Heart right ventricle (tissue), 16 donors: ENCODE results near the gene MEGF11. TPM values are rescaled to one million over a fixed set of nuclear protein-coding genes. Genes with fewer than 3 reads are reported as not detected.

Experiments used
- ATAC-seq, 8 donors: fragments of 200-7000 bp; cut with Tn5 transposase; one replicate each; pipeline ENCODE4 v1.9.1; 2020; ENCODE audit warnings: mild to moderate bottlenecking in 8 of 8, moderate library complexity in 8 of 8, moderate number of reproducible peaks in 1 of 8
- DNase-seq, 2 donors: peaks; one replicate each; pipeline ENCODE4 v3.0.0-alpha.2; 2020
- H3K27ac ChIP-seq, 10 donors: fragments of 200-600 bp; sonication (generic) in 2 of 10; one replicate each; pipeline versions ENCODE4 v1.5.0 to v1.8.0; 2020 to 2022; ENCODE audit warnings: mild to moderate bottlenecking in 3 of 10
- H3K27me3 ChIP-seq, 7 donors: fragments of 200-600 bp; one replicate each; pipeline ENCODE4 v1.8.0; 2021 to 2022; ENCODE audit warnings: mild to moderate bottlenecking in 2 of 7
- H3K36me3 ChIP-seq, 9 donors: fragments of 200-600 bp; sonication (generic) in 1 of 9; one replicate each; pipeline versions ENCODE4 v1.5.0 to v1.8.0; 2020 to 2022; ENCODE audit warnings: mild to moderate bottlenecking in 2 of 9
- H3K4me1 ChIP-seq, 9 donors: fragments of 200-600 bp; sonication (generic) in 1 of 9; one replicate each; pipeline versions ENCODE4 v1.5.0 to v1.8.0; 2020 to 2022; ENCODE audit warnings: mild to moderate bottlenecking in 4 of 9
- H3K4me3 ChIP-seq, 10 donors: fragments of 200-600 bp; sonication (generic) in 2 of 10; one replicate each; pipeline versions ENCODE4 v1.5.0 to v1.8.0; 2020 to 2022; ENCODE audit warnings: mild to moderate bottlenecking in 7 of 10, moderate library complexity in 2 of 10
- H3K9me3 ChIP-seq, 11 donors: fragments of 200-600 bp in 10 of 11; sonication (generic) in 2 of 11; one replicate each; pipeline versions ENCODE4 v1.5.0 to v1.8.0; 2013 to 2022; ENCODE audit warnings: mild to moderate bottlenecking in 2 of 11, control low read depth in 1 of 11, moderate library complexity in 1 of 11
- WGBS, 2 donors: extraction: QIAGEN DNeasy Blood & Tissue Kit; methylation state at CpG; one replicate each; pipeline ENCODE4 v1.1.7; 2013; ENCODE audit warnings: inconsistent platforms in 1 of 2; 5-methylcytosine and 5-hydroxymethylcytosine counted together
- intact Hi-C, 10 donors: fragments of 100-400 bp; cut with DNase I; formaldehyde crosslinking; loops; one replicate each; pipeline versions ENCODE4 v1.11.1 to v1.14.2; 2022
- polyA plus RNA-seq, 2 donors: library from polyadenylated mRNA; stranded (reverse); fragments of 200-250 nt; gene quantifications; one replicate each; pipeline ENCODE4 v1.2.3, GENCODE V29; 2013
- total RNA-seq, 10 donors: library from RNA; stranded (reverse); fragmentation: NEBNext Ultra II Directional in 3 of 10; extraction: Animal tissue kit (Norgen Biotek cat#: 25700) in 3 of 10; gene quantifications; one replicate each; pipeline versions ENCODE4 v1.2.1 to v1.2.4, GENCODE V29; 2021 to 2023
- TF ChIP-seq, protein P1 (sequence below), 9 donors: fragments of 200-600 bp; sonication (generic) in 2 of 9; IDR thresholded peaks; one replicate each; pipeline versions ENCODE4 v1.5.0 to v1.8.0; 2021 to 2022; ENCODE audit warnings: antibody characterized with exemption in 9 of 9, mild to moderate bottlenecking in 5 of 9, moderate library complexity in 1 of 9
- donor health status: Arrhythmogenic right ventricular cardiomyopathy.
- donor health status: ischemic (EF 13 %, LVEDD 7.1; RV severe dilation, severe dysfunction).
- donor health status: healthy with polysubstance abuse.
- donor health status: DM: no; HTN: yes; CAD: no.
- donor health status: DM: no; HTN: no; CAD: no.
- donor health status: ischemic (EF 25% LVEDD 6.9; RV normal size, moderate dysfunction).
- donor health status: ischemic (EF 25% LVEDD 5.7; RV mildly dilated, moderate dysfunction).
- donor health status: healthy.
- donor health status: DM: yes; HTN: yes; CAD: no.
- donor health status: Ischemic cardiomyopathy.
- donor health status: ischemic (EF 35%, LVEDD 5.7; RV mildly dilated, moderate dysfunction).
- donor health status: nonischemic (EF 11% LVEDD 7.7; RV severe dilation, severe dysfunction).
- donor health status: DM: yes; HTN: yes; CAD: no.
- donor health status: PGD.
- donor health status: ischemic (EF 29% LVEDD 5.4; RV normal size, mild dysfunction).
- donor health status: nonischemic (EF 23%, LVEDD 6.1; RV moderate dilation, normal function).

The MEGF11 gene
- total and polyA plus RNA-seq, 12 donors = 0.03 TPM; not detected in 11

DNA sequence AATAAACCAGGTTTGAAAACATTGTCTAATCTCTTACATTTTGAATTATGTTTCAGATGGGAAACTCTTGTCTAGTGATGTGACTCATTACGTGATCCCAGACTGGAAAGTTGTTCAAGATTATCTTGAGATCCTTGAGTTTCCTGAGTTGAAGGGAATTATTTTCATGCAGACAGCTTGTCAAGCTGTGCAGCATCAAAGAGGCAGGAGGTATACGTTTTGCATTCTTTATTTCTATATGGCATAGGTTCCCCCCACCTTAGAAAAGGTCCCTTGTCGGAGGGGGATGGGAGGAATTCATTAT, 41.3 kb upstream of the MEGF11 start:
- Histone ChIP-seq H3K4me3 (peak overlapping the region in 6 of 10 donors; percentile 68 to 82 (median 76)), H3K9me3 (no peaks in the 10 kb centered on the region), H3K27me3 (no peaks in the 10 kb centered on the region), H3K27ac (peak overlapping the region in 5 of 10 donors; percentile 92 to 96 (median 94)), H3K4me1 (peaks cover 3 to 39% (median 29%) of the 10 kb centered on the region in 9 donors), H3K36me3 (peaks cover 0 to 33% (median 0%) of the 10 kb centered on the region in 9 donors)
- intact Hi-C loops = loop anchor here in 1 of 10 donors (5.0 kb wide), 1 partner anchor 202 kb away; the partner anchor contains the start of gene SNAPC5
- TF ChIP-seq, protein P1, sequence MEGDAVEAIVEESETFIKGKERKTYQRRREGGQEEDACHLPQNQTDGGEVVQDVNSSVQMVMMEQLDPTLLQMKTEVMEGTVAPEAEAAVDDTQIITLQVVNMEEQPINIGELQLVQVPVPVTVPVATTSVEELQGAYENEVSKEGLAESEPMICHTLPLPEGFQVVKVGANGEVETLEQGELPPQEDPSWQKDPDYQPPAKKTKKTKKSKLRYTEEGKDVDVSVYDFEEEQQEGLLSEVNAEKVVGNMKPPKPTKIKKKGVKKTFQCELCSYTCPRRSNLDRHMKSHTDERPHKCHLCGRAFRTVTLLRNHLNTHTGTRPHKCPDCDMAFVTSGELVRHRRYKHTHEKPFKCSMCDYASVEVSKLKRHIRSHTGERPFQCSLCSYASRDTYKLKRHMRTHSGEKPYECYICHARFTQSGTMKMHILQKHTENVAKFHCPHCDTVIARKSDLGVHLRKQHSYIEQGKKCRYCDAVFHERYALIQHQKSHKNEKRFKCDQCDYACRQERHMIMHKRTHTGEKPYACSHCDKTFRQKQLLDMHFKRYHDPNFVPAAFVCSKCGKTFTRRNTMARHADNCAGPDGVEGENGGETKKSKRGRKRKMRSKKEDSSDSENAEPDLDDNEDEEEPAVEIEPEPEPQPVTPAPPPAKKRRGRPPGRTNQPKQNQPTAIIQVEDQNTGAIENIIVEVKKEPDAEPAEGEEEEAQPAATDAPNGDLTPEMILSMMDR (IDR thresholded peaks at IDR 0.05) = no peak
- ATAC-seq = no peak
- 38 to 46% methylated on average over 3 of the region's 3 CpGs for whole genome bisulfite sequencing, 2 donors
- DNase-seq = no peak

DNA sequence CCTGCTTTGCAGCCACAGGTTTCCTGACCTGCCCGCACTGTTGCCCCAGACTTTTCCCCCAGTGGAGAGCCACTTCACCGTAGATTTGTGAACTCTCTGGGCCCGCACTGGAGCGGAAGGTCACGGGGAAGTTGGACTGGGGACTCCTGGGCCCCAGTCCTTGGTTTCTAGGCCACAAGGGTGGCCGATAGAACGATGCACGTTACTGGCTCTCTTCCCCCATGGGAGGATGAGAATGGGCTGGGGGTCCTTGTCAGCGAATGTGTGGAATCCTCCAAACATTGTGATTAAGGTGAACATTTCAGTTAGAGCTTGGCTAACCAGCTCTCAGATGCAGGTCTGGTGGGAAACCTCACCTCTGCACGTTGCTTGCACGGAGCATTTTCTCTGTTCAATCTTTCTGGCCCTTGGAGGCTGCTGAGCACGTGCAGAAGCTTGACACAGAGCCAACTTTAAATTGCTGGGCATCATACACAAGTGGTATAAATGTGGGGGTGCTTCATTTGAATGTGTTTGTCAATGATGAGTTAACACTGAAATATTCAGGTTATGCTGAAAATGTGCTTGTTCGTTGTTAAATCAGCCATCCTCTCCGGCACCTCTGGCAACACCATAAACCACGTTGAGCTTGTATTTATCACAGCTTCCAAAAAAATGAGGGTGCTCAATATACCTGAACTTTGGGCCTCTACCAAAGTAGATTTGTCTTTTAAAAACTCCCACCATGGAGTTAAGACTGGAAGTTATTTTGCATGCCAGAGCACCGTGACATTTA, 40.8 kb upstream of the MEGF11 start:
- ATAC-seq (peak in 6 of 8 donors; percentile 28 to 58 (median 50)), DNase-seq (no peak)
- peak overlapping the region; percentile 56 to 85 (median 76) for H3K4me3 ChIP-seq
- peaks cover 0 to 28% (median 0%) of the 10 kb centered on the region in 9 donors for H3K36me3 ChIP-seq
- intact Hi-C loops = no loop called here
- peaks cover 3 to 39% (median 29%) of the 10 kb centered on the region in 9 donors for H3K4me1 ChIP-seq
- no peaks in the 10 kb centered on the region for H3K9me3 ChIP-seq
- no peaks in the 10 kb centered on the region for H3K27me3 ChIP-seq
- peak overlapping the region; percentile 83 to 96 (median 94) for H3K27ac ChIP-seq
- 6 to 7% methylated on average over 16 of the region's 16 CpGs for WGBS, 2 donors
- TF ChIP-seq, protein P1 (IDR thresholded peaks at IDR 0.05) = peak in 1 of 9 donors; percentile 2

DNA sequence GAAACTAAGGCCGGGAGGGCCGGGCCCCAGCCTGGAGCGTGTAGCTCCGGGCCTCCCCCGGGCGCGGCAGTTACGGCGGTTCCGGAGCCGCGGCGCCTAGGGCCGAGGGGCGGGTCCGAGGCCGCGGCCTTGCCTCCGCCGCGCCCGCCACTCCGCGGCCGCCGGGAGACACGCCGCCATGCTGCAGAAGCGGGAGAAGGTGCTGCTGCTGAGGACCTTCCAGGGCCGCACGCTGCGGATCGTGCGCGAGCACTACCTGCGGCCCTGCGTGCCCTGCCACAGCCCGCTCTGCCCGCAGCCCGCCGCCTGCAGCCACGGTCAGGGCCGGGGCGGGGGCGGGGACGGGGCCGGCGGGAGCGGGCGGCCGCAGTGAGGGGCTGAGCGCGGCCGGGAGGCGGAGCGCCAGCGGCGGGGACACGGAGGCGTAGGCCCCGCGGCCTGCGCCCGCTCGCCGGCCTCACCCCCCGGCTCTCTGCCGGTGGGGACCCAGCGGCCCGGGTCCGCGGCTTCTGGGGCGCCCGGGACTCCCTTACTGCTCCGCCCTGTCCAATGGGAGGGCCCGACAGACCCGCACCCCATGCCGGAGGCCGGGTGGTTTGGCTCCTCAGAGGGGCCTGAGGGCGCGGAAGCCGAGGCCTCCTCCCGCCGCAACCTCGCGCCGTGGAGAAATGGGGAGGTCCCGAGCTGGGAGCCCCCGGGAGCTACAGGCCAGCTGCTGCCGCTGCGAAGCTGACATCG, 40.0 kb upstream of the MEGF11 start, which contains the start of gene DIS3L:
Gene DIS3L, plus strand, starts transcription at position 150 of the 738 bp plus-strand sequence. Its CDS starts 29 bp downstream, at position 179.
- 0 to 1% methylated on average over 70 to 89 of the region's 92 CpGs for WGBS, 2 donors
- peaks cover 3 to 39% (median 29%) of the 10 kb centered on the region in 9 donors for H3K4me1 ChIP-seq
- TF ChIP-seq, protein P1 (IDR thresholded peaks at IDR 0.05) = peak in 2 of 9 donors; percentile 13 to 22

More for the DNA sequence above, 40.0 kb upstream of the MEGF11 start, which contains the start of gene DIS3L:
- Histone ChIP-seq H3K27me3 (no peaks in the 10 kb centered on the region), H3K4me3 (peak within 1 kb of the TSS; percentile 56 to 85 (median 76)), H3K36me3 (peaks cover 0 to 22% (median 0%) of the 10 kb centered on the region in 9 donors), H3K9me3 (no peaks in the 10 kb centered on the region), H3K27ac (peak within 1 kb of the TSS; percentile 83 to 96 (median 94))
- intact Hi-C loops = no loop called here
- peak; percentile 86 to 94 (median 91) for ATAC-seq
- peak; percentile 44 to 69 for DNase-seq
